ENCODE measurements around the gene CD276.

CD276 gene

GRCh38 chr15:73760330-73761329 is 76.4 kb downstream of the CD276 start:
- Histone ChIP-seq H3K36me3 (ENCODE audit: control insufficient read depth, insufficient read depth, low read length) (no peaks in the 10 kb centered on the region), H3K27me3 (ENCODE audit: control insufficient read depth, insufficient read depth, low read length, poor library complexity, severe bottlenecking) (no peaks in the 10 kb centered on the region), H3K4me3 (ENCODE audit: insufficient read depth, low read depth, low read length) (no peak overlapping the region), H3K4me1 (ENCODE audit: control insufficient read depth, insufficient read depth, low read length) (no peaks in the 10 kb centered on the region), H3K27ac (ENCODE audit: insufficient read depth, low read depth, low read length, poor library complexity, severe bottlenecking) (no peak overlapping the region), H3K9me3 (ENCODE audit: control insufficient read depth, low read length) (no peaks in the 10 kb centered on the region)
- WGBS, 2 experiments = 67 to 69% methylated on average over 11 of the region's 11 CpGs

- Histone ChIP-seq H3K36me3 (ENCODE audit: control insufficient read depth, insufficient read depth, low read length) (no peaks in the 10 kb centered on the region), H3K4me3 (ENCODE audit: insufficient read depth, low read depth, low read length) (no peak overlapping the region), H3K4me1 (ENCODE audit: control insufficient read depth, insufficient read depth, low read length) (peaks cover 6% of the 10 kb centered on the region), H3K9me3 (ENCODE audit: control insufficient read depth, low read length) (no peaks in the 10 kb centered on the region), H3K27ac (ENCODE audit: insufficient read depth, low read depth, low read length, poor library complexity, severe bottlenecking) (no peak overlapping the region), H3K27me3 (ENCODE audit: control insufficient read depth, insufficient read depth, low read length, poor library complexity, severe bottlenecking) (no peaks in the 10 kb centered on the region)
- 81 to 86% methylated on average over 3 of the region's 3 CpGs for WGBS, 2 experiments
These were observed 79.7 kb downstream of the CD276 start for GRCh38 chr15:73763931-73764330.

Data from ectodermal cell (in vitro differentiated cells).